ENCODE data around the gene PTGER1.
A peak's percentile ranks its signal among the peaks of the same experiment; 100 is the strongest.

The PTGER1 gene

DNA sequence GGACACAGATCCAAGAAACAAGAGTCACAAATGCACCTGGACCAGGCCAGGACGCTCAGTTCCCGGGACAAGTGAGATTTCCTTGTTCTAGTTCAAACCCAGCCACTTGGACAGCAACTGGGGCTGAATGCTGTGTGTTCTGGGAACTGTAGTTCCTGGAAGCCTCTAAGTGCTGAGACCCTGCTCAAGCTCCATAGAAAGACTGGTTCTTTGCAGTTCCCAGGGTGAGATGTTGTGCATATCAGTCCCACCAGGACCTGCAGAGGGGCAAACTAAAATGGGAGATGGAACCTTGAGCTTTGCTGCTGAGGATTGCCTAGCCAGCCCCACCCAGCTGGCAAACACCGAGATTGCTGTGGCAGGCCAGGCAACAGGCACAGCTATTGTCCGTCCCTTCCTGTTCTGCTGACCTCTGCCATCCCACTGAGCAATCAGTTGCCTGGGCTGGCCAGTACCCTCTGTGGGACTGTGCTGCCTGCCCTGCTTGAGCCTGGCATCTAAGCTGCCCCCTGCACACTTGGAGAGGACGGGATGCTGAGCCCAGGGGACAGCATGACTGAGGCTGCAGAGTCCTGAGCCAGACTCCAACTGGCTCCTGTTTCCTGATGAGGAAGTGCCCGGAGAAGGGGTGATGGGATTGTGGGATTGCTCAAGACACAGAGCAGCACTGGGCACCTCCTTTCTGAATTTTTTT lies 22.2 kb upstream of the PTGER1 start:
- FAIRE-seq = no peak

DNA sequence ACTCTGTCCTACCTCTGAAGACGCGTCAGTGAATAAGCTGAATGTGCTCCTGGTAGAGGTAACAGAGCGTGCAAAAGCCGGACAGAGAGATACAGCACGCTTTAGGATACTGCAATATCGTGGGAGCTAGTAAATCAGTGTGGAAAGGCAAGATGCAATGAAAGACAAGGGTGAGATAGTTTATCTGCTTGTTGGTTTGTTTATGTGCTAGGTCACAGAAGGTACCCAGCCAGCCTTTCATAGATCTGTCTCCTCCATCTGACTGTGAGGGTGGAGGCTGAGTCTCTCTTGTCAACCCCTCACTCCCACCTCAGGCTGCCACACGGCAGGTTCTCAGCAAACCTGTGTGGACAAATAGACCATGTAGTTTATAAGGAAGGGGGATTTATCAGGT lies 21.7 kb upstream of the PTGER1 start:
- no peak for FAIRE-seq

DNA sequence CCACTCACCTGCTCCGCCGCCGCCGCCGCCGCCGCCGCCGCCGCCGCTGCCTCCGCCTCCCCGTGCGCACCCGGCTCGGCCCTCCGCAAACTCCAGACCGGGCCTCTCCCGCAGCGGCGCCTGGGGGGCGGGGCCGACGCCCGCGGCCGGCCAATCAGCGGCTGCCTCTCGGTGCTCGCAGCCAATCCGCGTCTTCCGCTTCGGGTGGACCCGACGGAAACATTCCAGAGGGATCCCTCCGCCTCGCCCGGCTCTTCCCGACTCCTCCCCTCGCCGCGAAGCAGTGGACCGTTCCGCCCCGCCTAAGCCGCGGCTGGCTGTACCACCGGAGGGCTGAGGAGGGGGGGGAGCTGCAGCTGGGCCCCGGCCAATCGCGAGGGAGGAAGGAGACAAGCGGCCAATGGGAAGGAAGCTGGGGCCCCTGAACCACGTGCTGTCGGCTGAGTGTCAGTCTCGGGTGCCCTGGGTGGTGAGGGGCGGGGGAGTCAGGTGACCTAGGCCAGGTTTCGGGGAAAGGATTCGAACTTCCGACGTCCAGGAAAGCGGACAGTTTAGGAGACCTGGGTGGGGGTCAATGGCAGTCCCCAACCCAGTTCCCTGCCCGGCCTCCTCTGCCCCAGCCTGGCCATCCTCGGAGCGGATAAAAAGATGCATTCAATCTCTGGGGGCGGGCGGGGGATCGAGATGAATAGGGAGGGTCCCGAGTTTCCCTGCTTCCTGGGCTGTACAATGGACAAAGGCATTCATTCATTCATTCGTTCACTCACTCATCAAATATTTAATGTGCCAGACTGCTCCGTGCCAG lies 21.1 kb upstream of the PTGER1 start, which contains the start of gene GIPC1:
Gene GIPC1, minus strand, starts transcription at position 99 of the 805 bp plus-strand sequence. CDS start 13,151 bp downstream, outside the sequence.
- peak; percentile 98 for FAIRE-seq

DNA sequence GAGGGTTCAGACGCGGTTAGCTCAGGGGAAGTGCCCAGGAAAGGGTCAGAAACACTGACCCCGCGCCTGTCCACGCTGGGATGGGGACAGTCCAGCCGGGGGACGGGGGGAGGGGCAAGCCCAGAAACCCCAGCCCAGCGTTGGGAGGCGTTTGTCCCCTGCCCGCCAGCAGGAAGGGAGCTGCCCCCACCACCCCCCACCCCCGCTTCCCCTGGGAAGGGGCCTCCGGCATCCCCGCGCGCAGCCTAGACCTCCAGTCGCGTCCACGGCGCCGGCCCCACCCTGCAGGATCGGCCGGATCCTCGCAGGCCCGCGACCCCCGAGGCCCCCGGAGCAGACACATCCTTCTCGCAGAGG lies 20.5 kb upstream of the PTGER1 start:
- FAIRE-seq = no peak

DNA sequence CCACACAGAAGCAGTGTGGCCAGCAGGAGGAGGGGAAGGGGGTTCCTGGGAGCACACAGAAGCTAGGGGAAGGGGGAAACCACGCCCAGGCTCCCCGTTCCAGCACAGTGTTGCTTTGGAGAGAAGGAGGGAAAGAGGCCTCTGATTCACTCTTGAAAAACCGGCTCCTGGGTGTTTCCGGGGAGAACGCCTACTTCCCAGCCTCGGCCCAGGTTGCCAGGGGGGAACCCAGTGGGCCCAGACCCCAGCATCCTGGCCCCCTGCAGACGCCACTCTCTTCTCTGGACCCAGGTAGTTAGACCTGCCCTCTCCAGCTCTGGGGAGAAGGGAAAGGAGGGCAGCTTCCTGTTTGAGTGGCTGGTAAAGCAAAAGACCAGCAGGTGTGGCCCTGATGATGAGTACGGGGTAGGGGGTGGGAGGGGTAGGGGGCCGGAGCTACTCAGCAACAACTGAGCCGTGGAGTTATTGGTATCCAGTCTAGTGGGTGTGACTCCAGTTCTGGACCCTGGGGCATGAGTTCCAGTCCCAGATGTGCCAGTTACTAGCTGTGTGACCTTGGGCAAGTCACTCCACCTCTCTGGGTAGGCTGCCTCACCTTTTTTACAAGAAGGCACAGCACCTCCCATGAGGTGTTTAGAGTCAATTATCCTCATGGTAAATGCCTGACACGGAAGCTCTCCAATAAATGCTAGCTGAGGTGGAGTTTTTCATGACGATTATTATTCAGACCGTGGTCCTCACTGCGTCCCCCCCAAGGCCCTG lies 19.9 kb upstream of the PTGER1 start:
- FAIRE-seq = no peak

DNA sequence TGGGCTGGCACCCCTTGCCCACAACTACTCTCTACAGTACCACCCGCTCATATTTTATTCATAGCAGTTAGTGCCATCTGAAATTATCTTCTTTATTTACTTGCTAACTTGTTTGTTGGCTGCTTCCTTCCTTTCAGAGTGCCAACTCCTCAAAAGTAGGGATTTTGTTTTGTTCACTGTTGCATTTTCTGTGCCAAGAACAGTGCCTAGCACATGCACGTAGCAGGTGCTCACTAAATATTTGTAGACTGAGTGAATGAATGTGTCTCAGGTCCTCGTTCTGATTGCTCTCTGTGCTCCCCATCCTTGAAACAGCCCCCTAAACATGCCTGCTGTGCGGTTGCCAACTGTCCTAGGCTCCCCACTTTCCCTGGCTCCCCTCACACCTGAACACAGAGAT lies 19.3 kb upstream of the PTGER1 start:
- no peak for FAIRE-seq

DNA sequence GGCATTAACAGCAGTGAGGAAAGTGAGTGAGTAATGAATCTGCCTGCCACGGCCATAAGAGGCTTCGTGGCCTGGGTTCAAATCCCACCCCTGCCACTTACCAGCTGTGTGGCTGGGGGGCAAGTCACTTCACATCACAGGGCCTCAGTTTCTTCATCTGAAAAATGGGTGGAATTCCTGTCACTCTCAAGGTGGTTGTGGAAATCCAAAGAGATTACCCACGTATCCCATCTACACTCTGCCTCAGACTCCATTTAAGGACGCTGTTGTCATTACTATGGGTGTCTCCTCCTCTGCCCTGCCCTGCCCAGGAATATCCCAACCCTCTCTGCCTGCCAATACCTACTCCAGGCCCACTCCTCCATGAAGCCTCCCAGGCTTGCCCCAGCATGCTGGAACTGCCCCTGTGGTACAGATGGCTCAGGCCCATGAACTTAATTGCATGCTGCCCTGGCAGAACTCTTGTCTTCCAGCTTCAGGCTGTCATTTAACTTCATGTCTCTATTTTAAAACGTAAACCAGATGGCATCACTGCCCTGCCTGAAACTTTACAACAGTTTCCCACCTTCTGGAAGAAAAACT lies 17.7 kb upstream of the PTGER1 start:
- no peak for FAIRE-seq

DNA sequence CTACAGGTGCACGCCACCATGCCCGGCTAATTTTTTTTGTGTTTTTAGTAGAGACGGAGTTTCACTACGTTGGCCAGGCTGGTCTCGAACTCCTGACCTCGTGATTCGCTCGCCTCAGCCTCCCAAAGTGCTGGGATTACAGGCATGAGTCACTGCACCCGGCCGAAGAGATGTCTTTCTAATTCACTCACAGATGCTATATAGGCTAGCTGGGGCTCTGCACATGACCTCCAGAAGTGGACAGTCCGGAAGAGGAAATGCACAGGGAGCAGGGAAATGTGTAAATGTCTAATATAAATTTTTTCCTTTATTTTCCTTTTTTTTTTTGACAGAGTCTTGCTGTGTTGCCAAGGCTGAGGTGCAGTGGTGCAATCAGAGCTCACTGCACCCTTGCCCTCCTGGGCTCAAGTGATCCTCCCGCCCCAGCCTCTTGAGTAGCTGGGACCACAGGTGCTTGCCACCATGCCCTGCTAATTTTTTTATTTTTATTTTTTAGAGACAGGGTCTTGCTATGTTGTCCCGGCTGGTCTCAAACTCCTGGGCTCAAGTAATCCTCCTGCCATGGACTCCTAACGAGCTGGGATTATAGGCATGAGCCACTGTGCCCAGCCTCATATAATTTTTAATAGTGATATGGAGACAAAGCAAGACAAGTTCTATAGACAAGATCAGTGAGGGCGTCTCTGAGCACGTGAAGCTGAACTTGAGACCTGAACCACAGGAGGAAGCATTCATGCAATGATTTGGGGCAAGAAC lies 12.4 kb upstream of the PTGER1 start:
- no peak for FAIRE-seq

DNA sequence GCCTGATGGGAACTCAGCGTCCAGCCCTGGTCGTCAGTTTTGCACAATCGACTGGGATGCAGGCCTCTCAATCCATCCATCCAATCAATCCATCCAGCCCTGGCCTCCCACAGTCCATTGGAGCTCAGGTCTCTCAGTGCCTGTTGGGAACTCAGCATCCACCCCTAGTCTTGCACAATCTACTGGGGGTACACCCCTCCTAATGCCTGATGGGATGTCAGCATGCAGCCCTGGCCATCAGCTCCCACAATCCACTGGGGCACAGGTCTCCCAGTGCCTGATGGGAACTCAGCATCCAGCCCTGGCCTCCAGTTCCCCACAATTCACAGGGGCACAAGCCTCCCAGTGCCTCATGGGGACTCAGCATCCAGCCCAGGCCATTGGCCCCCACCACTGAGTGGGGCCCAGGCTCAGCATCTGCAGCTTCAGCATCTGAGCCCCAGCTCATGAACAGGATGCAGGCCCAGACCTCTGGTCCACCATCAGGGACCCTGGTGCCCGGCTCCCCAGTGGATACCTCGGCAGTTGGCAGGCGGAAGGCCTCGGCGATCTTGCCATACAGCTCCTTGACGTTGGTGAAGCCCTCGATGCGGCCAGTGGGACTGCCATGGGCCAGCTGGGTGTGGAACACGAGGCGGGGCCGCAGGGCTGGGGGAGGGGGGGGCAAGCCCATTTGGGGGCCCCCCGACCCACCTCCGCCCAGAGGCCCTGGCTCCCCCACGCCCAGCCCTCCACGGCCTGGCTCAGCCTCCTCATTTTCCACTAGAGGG lies 7.2 kb upstream of the PTGER1 start:
- FAIRE-seq = no peak

DNA sequence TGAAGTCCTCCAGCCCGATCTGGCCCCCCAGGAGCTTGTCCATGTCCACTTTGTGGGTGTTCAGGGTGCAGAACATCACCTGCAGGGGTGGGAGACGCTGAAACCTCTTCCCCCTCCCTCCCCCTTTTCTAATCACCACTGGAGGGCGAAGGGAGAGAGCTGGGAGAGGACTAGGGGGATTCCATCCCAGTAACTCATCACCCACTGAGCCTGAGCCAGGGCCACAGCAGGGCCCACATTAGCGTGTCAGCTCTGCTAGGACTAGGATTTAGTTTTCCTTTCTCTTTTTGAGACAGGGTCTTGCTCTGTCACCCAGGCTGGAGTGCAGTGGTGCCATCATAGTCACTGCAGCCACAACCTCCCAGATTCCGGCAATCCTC lies 5.5 kb upstream of the PTGER1 start:
- FAIRE-seq = no peak

DNA sequence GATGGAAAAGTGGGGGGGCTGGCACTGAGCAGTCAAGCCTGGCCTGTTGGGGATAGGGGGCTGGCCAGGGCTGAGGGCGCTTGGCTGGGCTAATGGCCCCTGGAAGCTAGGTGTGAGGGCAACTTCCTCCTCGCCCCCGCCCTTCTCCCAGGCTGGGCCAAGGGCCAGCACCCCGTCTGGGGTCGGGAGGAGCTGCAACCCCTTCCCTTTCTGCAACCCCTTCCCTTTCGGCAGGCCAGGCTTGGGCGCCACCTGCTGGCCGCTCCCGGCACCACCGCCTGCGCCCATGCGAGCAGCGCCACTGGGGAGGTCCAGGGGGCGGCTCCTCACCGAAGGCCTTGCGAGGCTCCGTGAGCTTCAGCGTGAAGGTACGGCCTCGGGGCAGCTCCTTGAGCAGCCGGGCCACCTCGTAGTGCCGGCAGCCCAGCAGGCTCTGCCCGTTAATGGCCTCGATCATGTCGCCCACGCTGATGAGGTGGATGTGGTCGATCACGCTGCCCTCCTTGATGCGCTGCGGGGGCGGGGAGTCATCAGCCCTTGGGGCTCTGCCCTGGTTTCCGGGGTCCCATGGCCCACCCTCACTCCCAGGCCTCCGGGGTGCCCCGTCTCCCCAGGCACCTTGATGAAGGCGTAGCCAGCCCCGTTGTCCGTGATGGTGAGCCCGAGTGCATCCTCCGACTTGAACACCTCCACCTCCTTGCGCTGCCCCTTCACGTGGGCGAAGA lies 5.0 kb upstream of the PTGER1 start:
- FAIRE-seq = no peak

DNA sequence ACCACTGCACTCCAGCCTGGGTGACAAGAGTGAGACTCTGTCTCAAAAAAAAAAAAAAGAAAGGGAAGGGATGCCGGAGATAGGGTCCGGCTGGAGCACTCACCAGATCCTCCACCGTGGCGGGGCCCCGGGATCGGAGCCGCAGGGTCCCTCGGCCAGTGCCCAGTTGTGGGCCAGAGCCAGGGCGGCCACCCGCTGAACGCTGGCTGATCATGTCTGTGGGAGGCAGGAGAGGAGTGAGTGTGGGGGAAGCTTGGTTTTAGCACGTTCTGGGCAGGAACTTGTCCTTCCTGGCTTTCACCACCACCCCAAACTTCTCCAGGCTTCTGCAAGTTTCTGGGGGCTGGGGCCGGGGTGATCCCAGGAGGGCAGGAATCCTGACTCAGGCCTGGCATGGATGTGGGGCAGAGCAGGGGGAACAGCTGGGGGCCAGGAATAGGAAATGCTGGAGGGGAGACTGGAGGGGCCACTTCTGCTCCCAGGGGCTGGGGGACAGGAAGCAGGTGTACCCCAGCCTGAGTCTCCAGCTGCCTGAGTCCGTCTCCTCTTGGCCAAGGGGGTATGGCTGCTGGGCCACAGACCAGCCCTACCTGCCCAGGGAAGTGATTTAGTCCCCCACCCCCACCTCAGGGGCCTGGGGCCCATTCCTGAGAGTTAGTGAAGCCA lies 4.3 kb upstream of the PTGER1 start:
- FAIRE-seq = no peak

DNA sequence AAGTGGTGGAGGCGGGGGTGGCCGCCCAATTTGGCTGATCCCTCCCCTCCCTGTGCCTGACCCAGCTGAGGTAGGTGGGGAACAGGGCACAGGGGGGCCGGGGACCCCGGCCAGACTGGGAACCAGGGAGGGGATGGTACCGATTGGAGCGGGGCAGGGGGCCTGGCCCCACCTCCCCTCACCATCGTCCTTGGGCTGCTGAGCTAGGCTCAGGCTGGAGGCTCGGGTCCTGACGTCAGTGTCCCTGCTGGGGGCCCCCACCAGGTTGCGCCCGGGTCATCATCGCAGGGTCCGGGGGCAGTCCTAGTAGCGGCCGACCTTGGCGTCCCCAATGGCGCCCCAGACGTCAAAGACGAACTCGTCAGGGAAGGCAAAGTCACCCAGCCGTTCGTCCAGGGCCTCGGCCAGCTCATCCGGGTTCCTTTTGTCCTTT lies 3.0 kb upstream of the PTGER1 start:
- no peak for FAIRE-seq

DNA sequence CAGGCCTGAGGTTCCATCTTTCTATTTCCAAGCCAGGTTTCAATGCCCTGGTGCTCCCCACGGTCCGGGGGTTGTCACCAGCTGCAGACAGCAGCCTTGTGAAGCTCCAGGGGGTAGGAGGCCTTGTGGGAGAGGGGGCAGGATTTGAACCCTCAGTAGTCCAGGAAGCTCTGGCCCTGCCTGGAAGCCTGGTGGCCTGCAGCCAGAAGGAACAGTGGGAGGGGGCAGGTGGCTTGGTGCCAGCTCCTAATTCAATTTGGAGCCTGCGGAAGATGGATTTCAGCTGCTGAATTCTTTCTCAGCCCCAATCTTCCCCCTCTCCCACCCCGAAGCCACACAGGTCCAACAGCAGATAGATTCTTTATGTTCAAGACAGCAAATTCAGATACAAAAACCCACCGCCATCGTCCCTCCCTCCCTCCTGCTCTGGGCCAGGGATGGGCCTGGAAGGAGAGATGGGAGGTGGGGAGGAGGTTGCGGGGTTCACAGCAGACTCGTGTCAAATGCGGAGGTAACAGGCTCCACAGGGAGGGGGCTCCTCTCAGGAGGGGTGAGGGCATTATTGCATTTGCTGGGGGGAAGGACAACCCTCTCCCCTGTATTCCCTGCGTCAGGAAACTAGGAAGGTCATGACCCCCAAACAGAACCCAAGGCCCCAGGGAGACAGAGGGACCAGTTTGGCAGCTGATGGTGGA lies 2.4 kb upstream of the PTGER1 start:
- no peak for FAIRE-seq

DNA sequence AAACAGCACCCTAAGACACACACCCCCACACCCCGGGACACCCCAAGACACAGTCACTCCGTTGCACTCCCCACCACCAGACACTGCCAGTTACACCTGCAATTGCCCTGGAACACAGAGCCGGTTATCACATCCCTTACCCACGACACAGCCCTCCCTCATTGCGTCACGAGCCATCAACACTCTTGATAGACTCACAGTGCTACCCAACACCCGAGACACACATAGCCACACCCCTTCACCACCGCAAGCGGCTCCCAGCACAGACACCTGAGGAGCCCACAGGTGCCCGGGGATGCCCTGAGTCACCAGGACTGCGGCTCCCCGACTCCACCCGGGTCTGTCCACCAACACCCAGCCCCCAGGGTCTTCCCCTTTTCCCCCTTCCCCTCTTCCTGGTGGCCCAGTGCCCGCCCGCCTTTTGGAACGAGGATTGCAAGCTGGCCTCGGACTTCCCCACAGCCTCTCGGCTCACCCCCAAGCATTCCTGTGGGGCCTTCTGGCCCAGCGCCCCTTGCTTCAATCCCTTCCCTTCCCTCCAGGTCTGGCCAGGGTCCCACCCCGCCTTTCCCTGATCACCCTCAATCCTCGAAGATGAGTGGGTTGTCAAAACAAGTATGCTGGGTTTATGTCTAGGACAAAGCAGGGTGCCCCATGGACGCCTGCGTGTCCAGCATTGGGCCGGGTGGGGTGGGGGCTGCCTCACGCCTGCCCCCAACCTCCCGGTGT lies 1.7 kb upstream of the PTGER1 start:
- peak; percentile 74 for FAIRE-seq

DNA sequence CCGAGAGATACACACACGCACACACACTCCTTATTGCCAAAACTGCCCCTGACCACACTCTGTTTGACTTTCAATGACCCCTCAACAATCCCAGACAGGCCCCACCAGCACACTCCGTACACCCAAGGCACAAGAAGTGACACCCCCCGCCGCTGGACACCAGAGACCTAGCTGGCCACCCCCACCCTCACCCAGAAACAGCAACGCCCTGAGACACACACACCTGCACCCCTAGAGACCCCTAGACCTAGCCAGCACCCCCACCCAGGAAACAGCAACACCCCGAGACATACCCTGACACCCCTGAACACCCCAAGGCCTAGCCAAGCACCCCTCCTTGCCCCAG lies 1.1 kb upstream of the PTGER1 start:
- FAIRE-seq = no peak

DNA sequence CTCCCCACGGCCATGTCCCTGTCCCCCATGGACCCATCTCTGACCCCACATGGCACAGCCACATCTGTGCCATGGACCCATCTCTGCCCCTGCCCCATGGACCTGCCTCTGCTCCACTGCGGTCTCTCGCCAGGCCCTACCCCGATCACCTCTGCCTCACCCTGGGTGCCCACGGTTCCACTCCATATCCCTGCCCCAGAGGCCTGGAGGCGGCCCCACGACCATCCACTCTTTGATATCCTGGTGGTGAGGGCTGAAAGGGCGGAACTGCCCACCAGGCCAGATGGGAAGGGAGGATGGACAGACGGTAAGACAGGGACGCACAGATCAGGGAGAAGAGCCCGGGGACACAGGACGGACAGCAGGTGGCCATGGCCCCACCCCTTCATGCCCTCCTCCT lies 327 bp downstream of the PTGER1 start:
- no peak for FAIRE-seq

DNA sequence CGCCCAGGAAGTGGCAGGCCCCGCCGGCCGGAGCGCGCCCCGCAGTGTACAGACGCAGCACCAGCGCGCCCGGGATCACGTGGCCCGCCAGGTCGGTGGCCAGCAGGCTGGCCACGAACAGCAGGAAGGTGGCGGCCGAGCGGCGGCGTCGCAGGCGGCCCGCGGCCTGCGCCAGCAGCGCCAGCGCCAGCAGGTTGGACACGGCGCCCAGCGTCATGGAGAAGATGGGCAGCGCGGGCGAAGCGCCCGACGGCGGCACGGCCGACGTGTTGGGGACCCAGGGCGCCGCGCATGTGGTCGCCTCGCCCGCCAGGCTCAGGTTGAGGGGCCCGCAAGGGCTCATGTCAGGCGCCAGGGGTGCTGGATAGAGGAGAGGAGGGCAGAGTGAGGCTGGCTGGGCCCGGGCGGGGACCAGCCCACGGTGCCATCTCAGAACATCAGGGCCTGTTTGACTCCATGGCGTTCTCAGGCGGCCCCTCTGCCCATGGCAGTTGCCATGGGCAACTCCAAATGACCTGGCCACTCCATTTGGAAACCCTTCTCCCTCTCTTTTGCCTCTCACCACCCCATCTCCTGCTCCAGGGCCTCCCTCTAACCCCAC lies 1.1 kb downstream of the PTGER1 start:
- FAIRE-seq = no peak
